Endothelial cell (in vitro differentiated cells): ENCODE measurements around the gene FTH1. TPM values are rescaled to one million over a fixed set of nuclear protein-coding genes. Genes with fewer than 3 reads are reported as not detected.

ENCODE experiments used
- DNase-seq: peaks from one replicate; pipeline ENCODE4 v3.0.0; 2021; ENCODE audit warnings: low spot score
- H3K27ac Mint-ChIP-seq: one replicate; pipeline ENCODE4 v1.8.0; 2021; ENCODE audit warnings: mixed read lengths, inconsistent platforms; ENCODE audit not compliant: unreplicated experiment
- H3K27me3 Mint-ChIP-seq: one replicate; pipeline ENCODE4 v1.8.0; 2021; ENCODE audit warnings: mild to moderate bottlenecking, moderate library complexity, mixed read lengths, inconsistent platforms; ENCODE audit not compliant: unreplicated experiment
- H3K36me3 Mint-ChIP-seq: one replicate; pipeline ENCODE4 v1.8.0; 2021; ENCODE audit warnings: mild to moderate bottlenecking, low read depth, mixed read lengths, inconsistent platforms; ENCODE audit not compliant: unreplicated experiment
- H3K4me1 Mint-ChIP-seq: one replicate; pipeline ENCODE4 v1.8.0; 2021; ENCODE audit warnings: mild to moderate bottlenecking, mixed read lengths, inconsistent platforms; ENCODE audit not compliant: unreplicated experiment
- H3K4me3 Mint-ChIP-seq: one replicate; pipeline ENCODE4 v1.8.0; 2021; ENCODE audit warnings: mild to moderate bottlenecking, mixed read lengths, inconsistent platforms; ENCODE audit not compliant: unreplicated experiment
- H3K9me3 Mint-ChIP-seq: one replicate; pipeline ENCODE4 v1.8.0; 2021; ENCODE audit warnings: mixed read lengths, inconsistent platforms; ENCODE audit not compliant: unreplicated experiment
- CTCF ChIP-seq: fragments of 200-600 bp; sonication (generic); IDR thresholded peaks from one replicate; pipeline ENCODE4 v1.5.0; 2021; ENCODE audit warnings: antibody characterized with exemption; ENCODE audit not compliant: unreplicated experiment
- total RNA-seq: library from RNA; stranded (reverse); fragmentation: NEBNext Ultra II Directional; extraction: Animal tissue kit (Norgen Biotek cat#: 25700); gene quantifications from one replicate; pipeline ENCODE4 v1.2.1, GENCODE V29; 2021; ENCODE audit not compliant: unreplicated experiment

Gene FTH1
- total RNA-seq, 1 donor from 2014 or later, result 837 TPM

DNA sequence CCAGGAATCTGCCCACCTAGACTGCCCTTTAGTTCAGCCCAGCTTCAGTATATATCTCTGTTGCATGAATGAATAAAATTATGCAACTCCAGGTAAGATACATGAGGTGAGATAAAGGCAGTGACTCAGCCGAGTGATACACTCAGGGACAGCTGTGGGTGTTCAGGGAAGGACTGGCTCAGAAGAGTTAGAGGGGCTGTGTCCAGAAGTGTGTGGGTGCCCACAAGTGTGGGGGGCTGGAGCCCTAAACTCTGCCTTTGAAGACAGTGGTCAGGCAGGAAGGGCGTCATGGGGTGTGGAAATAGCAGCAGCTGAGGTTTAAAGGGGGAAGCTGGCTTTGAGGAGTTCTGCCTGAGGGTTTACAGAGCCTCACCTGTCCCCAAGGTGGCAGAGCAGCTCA lies 8.3 kb downstream of the FTH1 start:
- TF ChIP-seq CTCF, result no peak
- DNase-seq, result no peak
- no peak overlapping the region for H3K4me3 Mint-ChIP-seq
- peaks cover 8% of the 10 kb centered on the region for H3K4me1 Mint-ChIP-seq
- H3K9me3 Mint-ChIP-seq, result no peaks in the 10 kb centered on the region
- H3K27me3 Mint-ChIP-seq, result peaks cover 9% of the 10 kb centered on the region
- no peak overlapping the region for H3K27ac Mint-ChIP-seq
- H3K36me3 Mint-ChIP-seq, result peaks cover 9% of the 10 kb centered on the region

DNA sequence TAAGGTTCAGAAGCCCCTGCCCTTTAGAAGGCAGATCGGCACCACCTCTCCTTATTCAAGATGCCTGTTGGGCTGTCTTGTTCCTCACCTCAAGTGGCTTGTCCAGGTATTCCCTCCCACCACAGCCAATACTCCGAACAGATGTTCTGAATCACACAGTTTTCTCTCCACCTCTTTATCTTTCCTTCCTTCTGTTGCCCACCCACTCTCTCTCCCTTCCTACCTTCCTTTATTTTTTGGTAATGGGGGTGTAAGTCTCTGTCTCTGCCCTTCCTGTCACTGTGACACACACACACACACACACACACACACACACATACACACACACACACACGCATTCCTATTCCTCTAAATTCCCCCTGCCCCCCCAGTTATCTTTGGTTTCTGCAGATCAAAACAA lies 8.8 kb downstream of the FTH1 start:
- TF ChIP-seq CTCF, result no peak
- H3K4me3 Mint-ChIP-seq, result no peak overlapping the region
- H3K36me3 Mint-ChIP-seq, result peaks cover 4% of the 10 kb centered on the region
- DNase-seq, result no peak
- peaks cover 9% of the 10 kb centered on the region for H3K27me3 Mint-ChIP-seq
- no peaks in the 10 kb centered on the region for H3K9me3 Mint-ChIP-seq
- peaks cover 3% of the 10 kb centered on the region for H3K4me1 Mint-ChIP-seq
- H3K27ac Mint-ChIP-seq, result no peak overlapping the region

GRCh38 chr11:61957021-61957770 lies 10.2 kb downstream of the FTH1 start:
- DNase-seq, result no peak
- H3K27me3 Mint-ChIP-seq, result peaks cover 9% of the 10 kb centered on the region

GRCh38 chr11:61956191-61957020 lies 11.0 kb downstream of the FTH1 start:
- H3K4me3 Mint-ChIP-seq, result no peak overlapping the region
- H3K36me3 Mint-ChIP-seq, result no peaks in the 10 kb centered on the region
- H3K9me3 Mint-ChIP-seq, result no peaks in the 10 kb centered on the region
- H3K27ac Mint-ChIP-seq, result no peak overlapping the region
- DNase-seq, result no peak
- H3K27me3 Mint-ChIP-seq, result peaks cover 9% of the 10 kb centered on the region
- no peak for TF ChIP-seq CTCF
- no peaks in the 10 kb centered on the region for H3K4me1 Mint-ChIP-seq

More at GRCh38 chr11:61957021-61957770, 10.2 kb downstream of the FTH1 start:
- H3K9me3 Mint-ChIP-seq, result no peaks in the 10 kb centered on the region
- no peak for TF ChIP-seq CTCF
- H3K4me1 Mint-ChIP-seq, result no peaks in the 10 kb centered on the region
- no peaks in the 10 kb centered on the region for H3K36me3 Mint-ChIP-seq
- no peak overlapping the region for H3K4me3 Mint-ChIP-seq
- H3K27ac Mint-ChIP-seq, result no peak overlapping the region
